ENCODE results near the gene MIGA2. TPM values are rescaled to one million over a fixed set of nuclear protein-coding genes. Genes with fewer than 3 reads are reported as not detected.

Gene MIGA2
- total and polyA plus RNA-seq, 9 of the 15 experiments (the other 6 are each of a cell fraction or from before 2014, with no cell fraction given): 0.15 to 54.1 (median 18.0) TPM

DNA sequence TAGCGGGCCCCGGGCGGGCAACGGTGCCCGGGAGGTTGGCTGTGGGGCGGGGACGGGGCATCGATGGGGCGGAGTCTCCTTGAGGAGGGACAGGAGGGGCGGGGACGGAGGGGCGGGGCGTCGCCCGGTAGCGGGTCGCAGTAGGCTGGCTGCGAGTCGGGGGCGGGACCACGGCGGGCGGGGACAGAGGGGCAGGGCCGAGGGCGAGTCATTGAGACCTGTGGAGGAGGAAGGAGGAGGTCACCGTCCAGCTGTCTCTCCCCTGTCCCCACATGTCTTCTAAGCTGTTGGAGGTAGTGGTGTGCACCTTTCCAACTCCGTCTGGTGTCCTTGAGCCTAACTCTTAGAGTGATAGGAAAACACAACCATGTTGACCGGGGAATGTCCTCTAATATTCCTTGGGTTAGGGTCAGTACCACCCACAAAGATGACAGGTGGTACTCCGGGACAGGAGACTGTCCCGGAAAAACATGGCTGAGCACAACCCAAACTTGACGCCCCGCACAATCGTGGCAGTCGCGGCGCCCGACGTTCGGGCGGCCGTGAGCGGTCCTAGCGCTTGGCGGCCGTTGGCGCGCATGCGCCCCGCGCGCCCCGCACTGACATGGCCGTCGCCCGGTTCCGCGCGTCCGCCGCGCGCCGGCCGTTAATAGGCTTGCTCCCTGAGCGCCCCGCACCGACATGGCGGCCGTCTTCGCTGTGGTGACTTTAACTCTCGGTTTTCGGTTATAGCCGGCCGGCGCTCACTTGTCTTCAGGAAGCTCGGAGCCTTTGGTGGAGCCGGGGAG, 74.5 kb downstream of the MIGA2 start, which contains the start of the genes CRAT and PTPA (continued):
- TF ChIP-seq TFAM (CRISPR knock-in tag; conservative IDR thresholded peaks at IDR 0.05): no peak
- TF ChIP-seq POU5F1 (IDR thresholded peaks at IDR 0.05; ENCODE audit: borderline replicate concordance, low read depth, low read length, partially characterized antibody): no peak
- TF ChIP-seq ATF4 (CRISPR knock-in tag; IDR thresholded peaks at IDR 0.05): no peak; the same call in 1 of the 2 replicates
- no peak for TF ChIP-seq ZNF778 (CRISPR knock-in tag; IDR thresholded peaks at IDR 0.05)
- TF ChIP-seq MBD2 (IDR thresholded peaks at IDR 0.05; ENCODE audit: borderline replicate concordance, low read depth): peak; percentile 78
- TF ChIP-seq, protein P1, sequence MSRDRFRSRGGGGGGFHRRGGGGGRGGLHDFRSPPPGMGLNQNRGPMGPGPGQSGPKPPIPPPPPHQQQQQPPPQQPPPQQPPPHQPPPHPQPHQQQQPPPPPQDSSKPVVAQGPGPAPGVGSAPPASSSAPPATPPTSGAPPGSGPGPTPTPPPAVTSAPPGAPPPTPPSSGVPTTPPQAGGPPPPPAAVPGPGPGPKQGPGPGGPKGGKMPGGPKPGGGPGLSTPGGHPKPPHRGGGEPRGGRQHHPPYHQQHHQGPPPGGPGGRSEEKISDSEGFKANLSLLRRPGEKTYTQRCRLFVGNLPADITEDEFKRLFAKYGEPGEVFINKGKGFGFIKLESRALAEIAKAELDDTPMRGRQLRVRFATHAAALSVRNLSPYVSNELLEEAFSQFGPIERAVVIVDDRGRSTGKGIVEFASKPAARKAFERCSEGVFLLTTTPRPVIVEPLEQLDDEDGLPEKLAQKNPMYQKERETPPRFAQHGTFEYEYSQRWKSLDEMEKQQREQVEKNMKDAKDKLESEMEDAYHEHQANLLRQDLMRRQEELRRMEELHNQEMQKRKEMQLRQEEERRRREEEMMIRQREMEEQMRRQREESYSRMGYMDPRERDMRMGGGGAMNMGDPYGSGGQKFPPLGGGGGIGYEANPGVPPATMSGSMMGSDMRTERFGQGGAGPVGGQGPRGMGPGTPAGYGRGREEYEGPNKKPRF (IDR thresholded peaks at IDR 0.05; ENCODE audit: low read depth, low read length): no peak
- no peak for TF ChIP-seq KAT8 (IDR thresholded peaks at IDR 0.05; ENCODE audit: low read depth)
- TF ChIP-seq ZNF24 (IDR thresholded peaks at IDR 0.05): no peak
- no peak for TF ChIP-seq MTA2 (IDR thresholded peaks at IDR 0.05; ENCODE audit: low read depth)
- no peak for TF ChIP-seq MEF2D (tag; conservative IDR thresholded peaks at IDR 0.05; ENCODE audit: low read depth)
- no peak for TF ChIP-seq ZNF57 (CRISPR knock-in tag; IDR thresholded peaks at IDR 0.05)
- TF ChIP-seq ZNF77 (CRISPR knock-in tag; IDR thresholded peaks at IDR 0.05): no peak
- TF ChIP-seq KAT7 (CRISPR knock-in tag; IDR thresholded peaks at IDR 0.05; ENCODE audit: borderline replicate concordance): no peak
- TF ChIP-seq, protein P2, sequence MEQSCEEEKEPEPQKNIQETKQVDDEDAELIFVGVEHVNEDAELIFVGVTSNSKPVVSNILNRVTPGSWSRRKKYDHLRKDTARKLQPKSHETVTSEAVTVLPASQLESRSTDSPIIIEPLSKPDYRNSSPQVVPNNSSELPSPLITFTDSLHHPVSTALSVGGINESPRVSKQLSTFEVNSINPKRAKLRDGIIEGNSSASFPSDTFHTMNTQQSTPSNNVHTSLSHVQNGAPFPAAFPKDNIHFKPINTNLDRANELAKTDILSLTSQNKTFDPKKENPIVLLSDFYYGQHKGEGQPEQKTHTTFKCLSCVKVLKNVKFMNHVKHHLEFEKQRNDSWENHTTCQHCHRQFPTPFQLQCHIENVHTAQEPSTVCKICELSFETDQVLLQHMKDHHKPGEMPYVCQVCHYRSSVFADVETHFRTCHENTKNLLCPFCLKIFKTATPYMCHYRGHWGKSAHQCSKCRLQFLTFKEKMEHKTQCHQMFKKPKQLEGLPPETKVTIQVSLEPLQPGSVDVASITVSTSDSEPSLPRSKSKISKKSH (CRISPR knock-in tag; IDR thresholded peaks at IDR 0.05): no peak
- TF ChIP-seq, protein P3, sequence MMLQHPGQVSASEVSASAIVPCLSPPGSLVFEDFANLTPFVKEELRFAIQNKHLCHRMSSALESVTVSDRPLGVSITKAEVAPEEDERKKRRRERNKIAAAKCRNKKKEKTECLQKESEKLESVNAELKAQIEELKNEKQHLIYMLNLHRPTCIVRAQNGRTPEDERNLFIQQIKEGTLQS (IDR thresholded peaks at IDR 0.05): no peak
- TF ChIP-seq, protein P3 (CRISPR knock-in tag; conservative IDR thresholded peaks at IDR 0.05): no peak
- TF ChIP-seq RFX7 (CRISPR knock-in tag; IDR thresholded peaks at IDR 0.05): no peak
- TF ChIP-seq CREBBP (IDR thresholded peaks at IDR 0.05; ENCODE audit: low read depth, low read length): no peak
- TF ChIP-seq U2AF2 (optimal IDR thresholded peaks at IDR 0.05; ENCODE audit: low read depth, low read length): no peak
- no peak for TF ChIP-seq HMG20A (CRISPR knock-in tag; conservative IDR thresholded peaks at IDR 0.05)
- TF ChIP-seq HMG20B (CRISPR knock-in tag; IDR thresholded peaks at IDR 0.05): no peak
- TF ChIP-seq CREB1 (IDR thresholded peaks at IDR 0.05): peak; percentile 63; the same call in 1 of the 2 replicates
- no peak for TF ChIP-seq CREB1 (CRISPR knock-in tag; IDR thresholded peaks at IDR 0.05)
- TF ChIP-seq ZFP1 (CRISPR knock-in tag; IDR thresholded peaks at IDR 0.05): no peak
- no peak for TF ChIP-seq BDP1 (IDR thresholded peaks at IDR 0.05; ENCODE audit: insufficient read depth, insufficient read length)
- peak; percentile 96 for TF ChIP-seq POLR2H (tag; IDR thresholded peaks at IDR 0.05; ENCODE audit: low read depth)
